Thyroid gland (tissue), 4 donors: ENCODE data around the gene DNAH14. TPM values are rescaled to one million over a fixed set of nuclear protein-coding genes. Genes with fewer than 3 reads are reported as not detected.

Experiments
- DNase-seq, 2 donors: peaks; one replicate each; pipeline ENCODE4 v3.0.0-alpha.2; 2019
- H3K27ac ChIP-seq, 3 donors: fragments of 200-600 bp; sonication (generic); 1 replicate in 2 of 3; 2 replicates in 1 of 3; pipeline ENCODE4 v1.5.1; 2016 to 2019; ENCODE audit warnings: mild to moderate bottlenecking in 1 of 3, moderate library complexity in 1 of 3
- H3K27me3 ChIP-seq: fragments of 200-600 bp; sonication (generic); one replicate; pipeline ENCODE4 v1.5.1; 2019
- H3K36me3 ChIP-seq, 2 donors: fragments of 200-600 bp; sonication (generic); one replicate each; pipeline ENCODE4 v1.5.1; 2016 to 2019
- H3K4me1 ChIP-seq, 2 donors: fragments of 200-600 bp; sonication (generic); one replicate each; pipeline ENCODE4 v1.5.1; 2017 to 2019
- H3K4me3 ChIP-seq, 3 donors: fragments of 200-600 bp; sonication (generic); replicated peaks in 1 of 3; 1 replicate in 2 of 3; 2 replicates in 1 of 3; pipeline ENCODE4 v1.5.1; 2016; ENCODE audit warnings: mild to moderate bottlenecking in 1 of 3
- H3K9me3 ChIP-seq: fragments of 200-600 bp; sonication (generic); one replicate; pipeline ENCODE4 v1.5.1; 2017
- CTCF ChIP-seq, 6 experiments: fragments of 200-600 bp in 3 of 6; fragments of 450-650 bp in 3 of 6; sonication (generic) in 3 of 6; IDR thresholded peaks; one replicate each; pipeline ENCODE4 v1.5.1; 2016 to 2019; ENCODE audit warnings: antibody characterized with exemption in 6 of 6, mild to moderate bottlenecking in 2 of 6, inconsistent platforms in 1 of 6, moderate library complexity in 1 of 6
- POLR2A ChIP-seq, 2 donors: fragments of 450-650 bp; IDR thresholded peaks; one replicate each; pipeline ENCODE4 v1.6.1; 2017; ENCODE audit warnings: antibody characterized with exemption in 2 of 2, mild to moderate bottlenecking in 2 of 2, moderate library complexity in 1 of 2
- WGBS, 2 donors: methylation state at CpG; one replicate each; pipeline ENCODE4 v1.1.5; 2017; 5-methylcytosine and 5-hydroxymethylcytosine counted together
- intact Hi-C: fragments of 100-400 bp; cut with DNase I; formaldehyde crosslinking; loops from one replicate; pipeline ENCODE4 v1.15.1; 2023
- total RNA-seq, 4 donors: library from RNA; depleted of rRNA; stranded (reverse); fragments of >200 nt; gene quantifications; one replicate each; pipeline ENCODE4 v1.2.3, GENCODE V29; 2016

The DNAH14 gene
- total RNA-seq, 4 donors from 2014 or later = 60.5 to 75.9 (median 69.2) TPM

GRCh38 chr1:225422031-225422605 is 492.6 kb downstream of the DNAH14 start:
- DNase-seq = no peak
- Histone ChIP-seq H3K4me3 (no peak overlapping the region), H3K36me3 (peaks cover 15 to 20% of the 10 kb centered on the region in 2 donors), H3K9me3 (no peaks in the 10 kb centered on the region), H3K27ac (no peak overlapping the region), H3K4me1 (peaks cover 11 to 19% of the 10 kb centered on the region in 2 donors), H3K27me3 (no peaks in the 10 kb centered on the region)
- 84 to 86% methylated on average over 14 of the region's 14 CpGs for WGBS, 2 donors
- intact Hi-C loops = no loop called here
- no peak for TF ChIP-seq CTCF (IDR thresholded peaks at IDR 0.05)
- TF ChIP-seq POLR2A (IDR thresholded peaks at IDR 0.05) = no peak

- no peak overlapping the region for H3K27ac ChIP-seq
- TF ChIP-seq POLR2A (IDR thresholded peaks at IDR 0.05) (no peak), CTCF (IDR thresholded peaks at IDR 0.05) (no peak)
- H3K4me1 ChIP-seq = peaks cover 11 to 21% of the 10 kb centered on the region in 2 donors
Measured at GRCh38 chr1:225422795-225423517, 493.5 kb downstream of the DNAH14 start.

GRCh38 chr1:225423518-225423855 is 494.0 kb downstream of the DNAH14 start:
- peaks cover 6 to 14% of the 10 kb centered on the region in 2 donors for H3K36me3 ChIP-seq
- no peak overlapping the region for H3K27ac ChIP-seq
- intact Hi-C loops = no loop called here
- no peaks in the 10 kb centered on the region for H3K9me3 ChIP-seq
- TF ChIP-seq CTCF (IDR thresholded peaks at IDR 0.05) (no peak), POLR2A (IDR thresholded peaks at IDR 0.05) (no peak)
- no peak for DNase-seq
- peaks cover 11 to 21% of the 10 kb centered on the region in 2 donors for H3K4me1 ChIP-seq
- no peaks in the 10 kb centered on the region for H3K27me3 ChIP-seq
- WGBS, 2 donors = 71 to 80% methylated on average over 2 of the region's 2 CpGs
- H3K4me3 ChIP-seq = no peak overlapping the region

More at GRCh38 chr1:225422795-225423517, 493.5 kb downstream of the DNAH14 start:
- no peaks in the 10 kb centered on the region for H3K27me3 ChIP-seq
- intact Hi-C loops = no loop called here
- DNase-seq = no peak
- WGBS, 2 donors = 77 to 86% methylated on average over 7 of the region's 7 CpGs
- no peaks in the 10 kb centered on the region for H3K9me3 ChIP-seq
- peaks cover 10 to 16% of the 10 kb centered on the region in 2 donors for H3K36me3 ChIP-seq
- H3K4me3 ChIP-seq = no peak overlapping the region

- intact Hi-C loops = no loop called here
- Histone ChIP-seq H3K27ac (no peak overlapping the region), H3K4me3 (no peak overlapping the region), H3K9me3 (no peaks in the 10 kb centered on the region), H3K36me3 (peaks cover 0 to 5% of the 10 kb centered on the region in 2 donors), H3K4me1 (peaks cover 11 to 27% of the 10 kb centered on the region in 2 donors), H3K27me3 (no peaks in the 10 kb centered on the region)
- WGBS, 2 donors = 86 to 92% methylated on average over 6 of the region's 6 CpGs
- no peak for DNase-seq
- TF ChIP-seq POLR2A (IDR thresholded peaks at IDR 0.05) (no peak), CTCF (IDR thresholded peaks at IDR 0.05) (no peak)
Measured at GRCh38 chr1:225424562-225425200, 495.2 kb downstream of the DNAH14 start.
